ENCODE data around the gene CYP2C9. TPM values are rescaled to one million over a fixed set of nuclear protein-coding genes. Genes with fewer than 3 reads are reported as not detected.

Gene CYP2C9
- polyA plus RNA-seq, 5 donors: 0.35 to 0.60 (median 0.41) TPM

DNA sequence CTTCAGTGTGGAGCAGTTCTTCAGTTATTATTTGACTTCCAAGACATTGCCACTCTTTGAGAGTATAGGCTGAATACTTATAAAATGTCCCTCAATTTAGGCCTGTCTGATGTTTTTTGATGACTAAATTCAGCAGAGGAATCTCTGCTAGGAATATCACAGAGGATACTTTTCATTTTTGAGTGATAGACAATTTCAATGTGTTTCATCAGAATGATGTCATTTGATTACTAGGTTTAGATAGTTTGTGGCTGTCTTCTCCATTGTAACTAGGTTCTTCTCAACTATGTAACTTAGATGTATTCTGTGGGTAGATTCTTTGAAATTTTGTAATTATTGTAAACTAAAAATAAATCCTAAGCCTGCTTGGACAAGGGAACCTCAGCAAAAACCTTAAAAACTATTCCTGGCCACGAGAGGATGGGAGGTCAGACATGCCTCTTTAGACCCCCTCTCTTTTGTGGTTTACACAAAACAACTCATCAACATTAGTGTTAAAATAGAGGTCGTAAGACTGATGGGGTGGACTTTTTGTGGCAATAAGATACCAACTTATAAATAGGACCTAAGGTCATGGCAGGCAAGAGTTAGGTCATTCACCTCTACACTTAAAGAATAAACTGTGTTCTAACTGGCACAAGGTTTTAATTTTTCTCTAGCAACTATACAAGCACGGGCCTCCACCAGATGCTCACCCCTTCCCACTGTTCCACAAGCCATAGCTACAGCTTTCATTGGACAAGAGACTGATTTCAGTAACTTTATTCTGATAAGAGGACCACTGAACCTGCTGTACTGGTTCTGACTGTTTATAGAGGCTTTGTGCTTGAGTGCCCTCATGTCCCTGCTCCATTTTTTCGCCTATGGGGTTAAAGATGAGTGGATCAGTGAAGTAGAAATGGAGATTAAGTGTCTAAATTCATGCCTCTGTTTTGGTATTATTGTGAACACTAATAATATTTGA is 97.2 kb downstream of the CYP2C9 start:
- peak; percentile 36 to 39 for DNase-seq

DNA sequence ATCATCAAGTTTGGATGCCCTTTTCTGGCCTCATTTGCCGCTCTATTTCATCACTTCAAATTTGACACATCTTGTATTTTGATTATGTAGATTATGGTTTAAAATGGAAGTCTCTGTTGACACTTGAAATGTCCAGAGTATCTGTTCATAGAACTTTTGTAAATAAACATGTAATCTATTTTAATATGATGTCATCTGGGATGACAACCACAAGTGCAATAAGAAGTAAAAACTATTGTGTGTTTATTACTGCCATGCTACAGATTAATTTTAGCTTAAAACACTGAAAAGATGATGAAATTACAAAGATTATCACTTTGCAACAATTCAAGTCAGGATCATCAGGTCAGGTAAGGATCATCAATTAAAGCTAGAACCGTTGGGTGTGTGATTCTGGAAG is 100.8 kb downstream of the CYP2C9 start:
- no peak for DNase-seq

Other genes with a start within 250 kb of the CYP2C9 start
- gene CYP2C19, start 176.0 kb upstream of the CYP2C9 start, polyA plus RNA-seq (ENCODE audit: insufficient read depth in 1 of 5, insufficient read length in 5 of 5, low replicate concordance in 1 of 5): under 1 TPM in 2 of 5 donors, not detected in 3; 0.09 to 0.12 TPM
- gene CYP2C8, start 130.8 kb downstream of the CYP2C9 start, polyA plus RNA-seq (ENCODE audit: insufficient read depth in 1 of 5, insufficient read length in 5 of 5, low replicate concordance in 1 of 5): 10 to 100 TPM in 3 of 5 donors, 1 to 10 TPM in 2; 5.0 to 10.6 (median 10.1) TPM

Measured in right lung (tissue), 5 donors.